K562 (cell line): ENCODE results near the gene IPCEF1. TPM values are rescaled to one million over a fixed set of nuclear protein-coding genes. Genes with fewer than 3 reads are reported as not detected.

ENCODE experiments used
- ATAC-seq: fragments of 200-7000 bp; cut with Tn5 transposase; 3 replicates; pipeline ENCODE4 v1.9.1; 2020; ENCODE audit warnings: moderate library complexity
- BruUV-seq: library from RNA; stranded (reverse); fragments of 400-500 nt; replicated peaks from 2 replicates; lab custom pipeline; 2021; lab: Mats Ljungman, UMichigan
- CTCF ChIA-PET: fragments of 300-600 bp; formaldehyde crosslinking; extraction: SDS; loops from one replicate; lab custom pipeline; 2021; ENCODE audit warnings: low intra/inter-chr PET ratio; lab: Yijun Ruan, JAX
- POLR2A ChIA-PET: fragments of 300-600, 350-650 bp; sonication (Branson Sonifier 250); formaldehyde crosslinking; extraction: SDS; loops from one replicate; lab custom pipeline; 2021; ENCODE audit warnings: antibody characterized with exemption, inconsistent platforms; lab: Yijun Ruan, JAX
- DNase-seq, 4 experiments: peaks; one replicate each; pipeline versions ENCODE4 v3.0.0 to v3.0.0-alpha.2; 2011 to 2018; ENCODE audit warnings: low spot score in 3 of 4, mixed read lengths in 3 of 4; ENCODE audit errors: extremely low read depth in 1 of 4
- FAIRE-seq: peaks from 2 replicates; lab custom pipeline; 2011; peaks lifted over from hg19 to GRCh38; lab: Jason Lieb, UNC
- H2AFZ ChIP-seq: 2 replicates; pipeline ENCODE4 v1.6.0; 2011; ENCODE audit warnings: low read depth, low read length, control low read depth, inconsistent platforms
- H3K27ac ChIP-seq: fragments of 200-600 bp; 3 replicates; pipeline ENCODE4 v1.8.0; 2011; ENCODE audit warnings: low read depth, mild to moderate bottlenecking, control low read depth, inconsistent platforms, low read length, moderate library complexity, mixed read lengths; ENCODE audit errors: extremely low read depth
- H3K27me3 ChIP-seq, 2 experiments: fragments of 300-600 bp in 1 of 2; 2 replicates in 1 of 2; 3 replicates in 1 of 2; pipeline versions ENCODE4 v1.6.0 to v1.8.0; 2011; ENCODE audit warnings: inconsistent platforms in 2 of 2, low read length in 2 of 2, mild to moderate bottlenecking in 1 of 2, mixed read lengths in 1 of 2, moderate library complexity in 1 of 2; ENCODE audit not compliant: control insufficient read depth in 2 of 2, insufficient read depth in 2 of 2
- H3K36me3 ChIP-seq: fragments of 300-600 bp; 3 replicates; pipeline ENCODE4 v1.8.0; 2011; ENCODE audit warnings: mild to moderate bottlenecking, low read length, inconsistent platforms; ENCODE audit not compliant: control insufficient read depth, insufficient read depth
- H3K4me1 ChIP-seq, 2 experiments: fragments of 200-600 bp in 1 of 2; replicated peaks in 1 of 2; 2 replicates in 1 of 2; 3 replicates in 1 of 2; pipeline versions ENCODE4 v1.5.1 to v1.8.0; 2011; ENCODE audit warnings: inconsistent platforms in 2 of 2, low read length in 2 of 2, mild to moderate bottlenecking in 1 of 2, mixed read lengths in 1 of 2, moderate library complexity in 1 of 2; ENCODE audit not compliant: control insufficient read depth in 2 of 2, insufficient read depth in 2 of 2
- H3K4me2 ChIP-seq: 2 replicates; pipeline ENCODE4 v1.6.1; 2011; ENCODE audit warnings: low read length, control low read depth, inconsistent platforms, mixed read lengths; ENCODE audit not compliant: insufficient read depth
- H3K4me3 ChIP-seq: fragments of 200-600 bp; sonication (generic), shearing (Covaris generic); 2 replicates; pipeline ENCODE4 v1.5.1; 2016; ENCODE audit warnings: control low read depth, inconsistent platforms
- H3K79me2 ChIP-seq: fragments of 200-600 bp; 3 replicates; pipeline ENCODE4 v1.8.0; 2011; ENCODE audit warnings: low read length, inconsistent platforms; ENCODE audit not compliant: control insufficient read depth, insufficient read depth
- H3K9ac ChIP-seq, 2 experiments: 2 replicates each; pipeline versions ENCODE4 v1.6.0 to v1.6.1; 2011; ENCODE audit warnings: low read depth in 2 of 2, low read length in 2 of 2, control low read depth in 1 of 2, inconsistent platforms in 1 of 2, mild to moderate bottlenecking in 1 of 2, mixed read lengths in 1 of 2; ENCODE audit not compliant: insufficient read depth in 1 of 2
- H3K9me1 ChIP-seq: one replicate; pipeline ENCODE4 v1.6.0; 2011; ENCODE audit warnings: inconsistent platforms, mild to moderate bottlenecking, low read length, moderate library complexity; ENCODE audit not compliant: control insufficient read depth, insufficient read depth
- H3K9me3 ChIP-seq: replicated peaks from 2 replicates; pipeline ENCODE4 v1.5.1; 2011; ENCODE audit warnings: low read depth, low read length, inconsistent platforms; ENCODE audit not compliant: control insufficient read depth, insufficient read depth
- H4K20me1 ChIP-seq: replicated peaks from 2 replicates; pipeline ENCODE4 v1.6.1; 2011; ENCODE audit warnings: low read length, inconsistent platforms, mixed read lengths; ENCODE audit not compliant: control insufficient read depth, insufficient read depth
- AFF1 ChIP-seq, 2 experiments: fragments of 450-650 bp; IDR thresholded peaks; 2 replicates each; pipeline ENCODE4 v1.6.1; 2018; ENCODE audit warnings: mild to moderate bottlenecking in 2 of 2, low read depth in 1 of 2; ENCODE audit not compliant: partially characterized antibody in 2 of 2
- ATF3 ChIP-seq, 2 experiments: fragments of 450-650 bp in 1 of 2; sonication (generic) in 1 of 2; formaldehyde crosslinking in 1 of 2; IDR thresholded peaks in 1 of 2; conservative IDR thresholded peaks in 1 of 2; 2 replicates each; pipeline versions ENCODE4 v1.6.1 to v1.8.1; 2016 to 2023; ENCODE audit warnings: mild to moderate bottlenecking in 2 of 2, moderate library complexity in 2 of 2, inconsistent platforms in 1 of 2, missing genetic modification reagents in 1 of 2
- FIP1L1 ChIP-seq: fragments of 200-400 bp; formaldehyde crosslinking; IDR thresholded peaks from 2 replicates; pipeline ENCODE4 v1.6.1; 2018; ENCODE audit warnings: mild to moderate bottlenecking, low read depth, low read length; ENCODE audit not compliant: poor library complexity, severe bottlenecking
- HNRNPUL1 ChIP-seq: fragments of 200-400 bp; formaldehyde crosslinking; IDR thresholded peaks from 2 replicates; pipeline ENCODE4 v1.6.1; 2017; ENCODE audit warnings: low read length
- LCOR ChIP-seq: sonication (generic); formaldehyde crosslinking; IDR thresholded peaks from 2 replicates; pipeline ENCODE4 v1.8.0; 2022; ENCODE audit warnings: mild to moderate bottlenecking, missing genetic modification reagents
- NR0B1 ChIP-seq: fragments of 450-650 bp; IDR thresholded peaks from one replicate; pipeline ENCODE4 v1.6.1; 2018; ENCODE audit warnings: mild to moderate bottlenecking, moderate library complexity; ENCODE audit not compliant: partially characterized antibody
- TCF7L2 ChIP-seq: fragments of 150-350 bp; IDR thresholded peaks from 2 replicates; pipeline ENCODE4 v1.6.1; 2016; ENCODE audit warnings: low read depth, mild to moderate bottlenecking, low read length, moderate library complexity
- ZBTB33 ChIP-seq: sonication (generic); formaldehyde crosslinking; IDR thresholded peaks from 2 replicates; pipeline ENCODE4 v1.8.1; 2023; ENCODE audit warnings: mild to moderate bottlenecking, missing genetic modification reagents
- WGBS: fragments of 100-300 bp; shearing (Covaris generic); methylation state at CpG from one replicate; pipeline ENCODE4 v1.1.6; 2016; ENCODE audit warnings: low coverage, mixed read lengths; ENCODE audit not compliant: insufficient coverage; ENCODE audit errors: missing lambda C conversion rate; 5-methylcytosine and 5-hydroxymethylcytosine counted together
- in situ Hi-C: fragments of 300-500 bp; cut with MboI; formaldehyde crosslinking; loops from 4 replicates; pipeline ENCODE4 v1.15.0; 2018; ENCODE audit warnings: inconsistent platforms, mixed read lengths
- intact Hi-C: fragments of 100-400 bp; cut with micrococcal nuclease; formaldehyde crosslinking; loops from 2 replicates; pipeline ENCODE4 v1.14.2; 2022
- polyA plus RNA-seq, 8 experiments: library from polyadenylated mRNA; depleted of rRNA in 4 of 8; stranded (reverse) in 5 of 8; unstranded in 3 of 8; fragments of >200 nt; fragmentation: Nextera tagmentation in 2 of 8; fragmentation: Illumina TruSeq in 1 of 8; extraction: Ambion mirVana in 2 of 8; extraction: Trizol in 1 of 8; gene quantifications; 2 replicates each; pipeline versions ENCODE4 v1.2.1 to v1.2.3, GENCODE V29; 2011 to 2014; ENCODE audit warnings: inconsistent platforms in 1 of 8, missing spikeins in 1 of 8
- total RNA-seq, 7 experiments: library from RNA; depleted of rRNA in 6 of 7; stranded (reverse); fragments of >200 nt in 6 of 7; fragmentation: Illumina TruSeq in 2 of 7; extraction: Trizol in 2 of 7; gene quantifications; 2 replicates each; pipeline versions ENCODE4 v1.2.1 to v1.2.3, GENCODE V29; 2011 to 2021; ENCODE audit warnings: low replicate concordance in 1 of 7
- TF ChIP-seq, protein P1 (sequence below): fragments of 150-350 bp; conservative IDR thresholded peaks from 2 replicates; pipeline ENCODE4 v1.6.1; 2014; ENCODE audit warnings: low read length

Gene IPCEF1
- total and polyA plus RNA-seq, 9 of the 15 experiments (the other 6 are each of a cell fraction or from before 2014, with no cell fraction given): 0.14 to 0.18 TPM; not detected in 7

DNA sequence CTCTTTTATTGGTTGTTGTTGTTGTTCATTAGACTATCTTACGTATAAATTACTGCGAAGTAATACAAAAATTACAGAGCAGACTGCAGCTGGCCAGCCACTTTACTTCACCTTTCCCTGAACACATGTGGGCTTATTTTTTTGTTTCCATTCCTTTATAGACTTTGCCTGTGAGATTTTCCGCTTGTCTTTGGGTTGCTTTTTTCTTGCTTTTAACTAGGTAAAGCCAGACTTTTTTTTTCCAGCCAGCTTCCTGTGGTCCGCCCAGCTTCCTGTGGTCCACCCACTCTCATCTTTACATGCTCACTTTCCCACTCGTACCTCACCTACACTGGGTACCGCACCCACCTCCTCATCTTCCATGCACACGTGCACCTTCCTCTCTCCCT, 79.0 kb downstream of the IPCEF1 start:
- 9% methylated on average over 7 of the region's 7 CpGs for WGBS
- H2AFZ ChIP-seq: no peak overlapping the region
- FAIRE-seq (no peak), DNase-seq (no peak), ATAC-seq (no peak)
- no peak overlapping the region for H3K4me3 ChIP-seq
- no peaks in the 10 kb centered on the region for H3K27me3 ChIP-seq
- H3K9ac ChIP-seq: no peak overlapping the region
- no peaks in the 10 kb centered on the region for H3K4me1 ChIP-seq
- intact Hi-C loops: loop anchor here (1.0 to 5.0 kb wide), 3 partner anchors 123 to 1245 kb away; no protein-coding TSS in a partner anchor
- no peaks in the 10 kb centered on the region for H3K9me1 ChIP-seq
- H3K9me3 ChIP-seq: no peaks in the 10 kb centered on the region
- no peaks in the 10 kb centered on the region for H3K36me3 ChIP-seq
- no peak overlapping the region for H3K4me2 ChIP-seq
- POLR2A ChIA-PET: interaction anchor here (0.8 to 1.0 kb wide), 2 partner anchors 10 to 19 kb away, joined by 4 read pairs; no protein-coding TSS in a partner anchor
- CTCF ChIA-PET: interaction anchor here (1.6 kb wide), 1 partner anchor 123 kb away, joined by 7 read pairs; no protein-coding TSS in a partner anchor
- H3K79me2 ChIP-seq: no peaks in the 10 kb centered on the region
- no peaks in the 10 kb centered on the region for H4K20me1 ChIP-seq
- in situ Hi-C loops: no loop called here
- H3K27ac ChIP-seq: no peak overlapping the region
- no TSS peak for BruUV-seq
- TF ChIP-seq FIP1L1 (no peak), AFF1 (IDR thresholded peaks at IDR 0.05; ENCODE audit: low read depth in 1 of 2, partially characterized antibody in 2 of 2) (no peak), ATF3 (IDR thresholded peaks at IDR 0.05) (no peak), ATF3 (CRISPR knock-in tag; conservative IDR thresholded peaks at IDR 0.05) (no peak), LCOR (no peak), NR0B1 (no peak), HNRNPUL1 (no peak), ZBTB33 (no peak), TCF7L2 (no peak)
- TF ChIP-seq, protein P1, sequence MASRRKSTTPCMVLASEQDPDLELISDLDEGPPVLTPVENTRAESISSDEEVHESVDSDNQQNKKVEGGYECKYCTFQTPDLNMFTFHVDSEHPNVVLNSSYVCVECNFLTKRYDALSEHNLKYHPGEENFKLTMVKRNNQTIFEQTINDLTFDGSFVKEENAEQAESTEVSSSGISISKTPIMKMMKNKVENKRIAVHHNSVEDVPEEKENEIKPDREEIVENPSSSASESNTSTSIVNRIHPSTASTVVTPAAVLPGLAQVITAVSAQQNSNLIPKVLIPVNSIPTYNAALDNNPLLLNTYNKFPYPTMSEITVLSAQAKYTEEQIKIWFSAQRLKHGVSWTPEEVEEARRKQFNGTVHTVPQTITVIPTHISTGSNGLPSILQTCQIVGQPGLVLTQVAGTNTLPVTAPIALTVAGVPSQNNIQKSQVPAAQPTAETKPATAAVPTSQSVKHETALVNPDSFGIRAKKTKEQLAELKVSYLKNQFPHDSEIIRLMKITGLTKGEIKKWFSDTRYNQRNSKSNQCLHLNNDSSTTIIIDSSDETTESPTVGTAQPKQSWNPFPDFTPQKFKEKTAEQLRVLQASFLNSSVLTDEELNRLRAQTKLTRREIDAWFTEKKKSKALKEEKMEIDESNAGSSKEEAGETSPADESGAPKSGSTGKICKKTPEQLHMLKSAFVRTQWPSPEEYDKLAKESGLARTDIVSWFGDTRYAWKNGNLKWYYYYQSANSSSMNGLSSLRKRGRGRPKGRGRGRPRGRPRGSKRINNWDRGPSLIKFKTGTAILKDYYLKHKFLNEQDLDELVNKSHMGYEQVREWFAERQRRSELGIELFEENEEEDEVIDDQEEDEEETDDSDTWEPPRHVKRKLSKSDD: no peak
